Measurements from ENCODE around the gene CDNF.

GRCh38 chr10:14859775-14860174 lies 21.9 kb upstream of the CDNF start:
- TF ChIP-seq CTCF (optimal IDR thresholded peaks at IDR 0.05 in 1 of 3, IDR thresholded peaks at IDR 0.05 in 1 of 3, conservative IDR thresholded peaks at IDR 0.05 in 1 of 3; ENCODE audit: extremely low read depth in 1 of 3, insufficient read depth in 2 of 3, low read length in 3 of 3) (no peak), EZH2 (IDR thresholded peaks at IDR 0.05; ENCODE audit: low read length) (no peak)
